DOHH2 (cell line): ENCODE measurements around the gene DHRS1.
A peak's percentile ranks its signal among the peaks of the same experiment; 100 is the strongest.

Source experiments
- H3F3A ChIP-seq: fragments of 200-600 bp; sonication (generic), shearing (Covaris generic); 2 replicates; pipeline ENCODE4 v1.6.0; 2016; ENCODE audit warnings: antibody characterized with exemption, mild to moderate bottlenecking; ENCODE audit not compliant: control insufficient read depth, insufficient read depth
- H3K27ac ChIP-seq: fragments of 200-600 bp; sonication (generic); 2 replicates; pipeline ENCODE4 v1.5.1; 2014; ENCODE audit warnings: low read depth, mild to moderate bottlenecking, low read length, moderate library complexity
- H3K27me3 ChIP-seq: fragments of 200-600 bp; sonication (generic); 2 replicates; pipeline ENCODE4 v1.6.1; 2014; ENCODE audit warnings: mild to moderate bottlenecking, low read length, mixed read lengths; ENCODE audit not compliant: control insufficient read depth
- H3K36me3 ChIP-seq: fragments of 200-600 bp; sonication (generic); 2 replicates; pipeline ENCODE4 v1.6.1; 2014; ENCODE audit warnings: mild to moderate bottlenecking, low read length, moderate library complexity, mixed read lengths; ENCODE audit not compliant: control insufficient read depth
- H3K4me1 ChIP-seq: fragments of 200-600 bp; sonication (generic); 2 replicates; pipeline ENCODE4 v1.6.1; 2014; ENCODE audit warnings: mild to moderate bottlenecking, low read length, mixed read lengths; ENCODE audit not compliant: control insufficient read depth
- H3K4me2 ChIP-seq: fragments of 200-600 bp; sonication (generic); 2 replicates; pipeline ENCODE4 v1.6.0; 2014; ENCODE audit warnings: mild to moderate bottlenecking, low read length, moderate library complexity
- H3K4me3 ChIP-seq: fragments of 200-600 bp; sonication (generic); 2 replicates; pipeline ENCODE4 v1.5.1; 2014; ENCODE audit warnings: mild to moderate bottlenecking, low read length, mixed read lengths
- H3K79me2 ChIP-seq: fragments of 200-600 bp; sonication (generic); 2 replicates; pipeline ENCODE4 v1.6.1; 2014; ENCODE audit warnings: mild to moderate bottlenecking, low read length, mixed read lengths; ENCODE audit not compliant: control insufficient read depth
- H3K9me2 ChIP-seq: fragments of 200-600 bp; sonication (generic); replicated peaks from 2 replicates; pipeline ENCODE4 v1.6.1; 2014; ENCODE audit warnings: mild to moderate bottlenecking, low read length, mixed read lengths; ENCODE audit not compliant: control insufficient read depth
- H3K9me3 ChIP-seq: fragments of 200-600 bp; sonication (generic); 2 replicates; pipeline ENCODE4 v1.6.1; 2014; ENCODE audit warnings: antibody characterized with exemption, low read length, mixed read lengths; ENCODE audit not compliant: control insufficient read depth, insufficient read depth
- H4K20me1 ChIP-seq: fragments of 200-600 bp; sonication (generic); 2 replicates; pipeline ENCODE4 v1.6.0; 2014; ENCODE audit warnings: low read depth, mild to moderate bottlenecking, antibody characterized with exemption, low read length, moderate library complexity; ENCODE audit not compliant: control insufficient read depth, insufficient read depth
- EZH2phosphoT487 ChIP-seq: fragments of 200-600 bp; sonication (generic); IDR thresholded peaks from 2 replicates; pipeline ENCODE4 v1.6.1; 2017; ENCODE audit warnings: borderline replicate concordance, mild to moderate bottlenecking, antibody characterized with exemption, low read length, moderate library complexity, mixed read lengths
- TF ChIP-seq, protein P1 (sequence below): fragments of 200-600 bp; sonication (generic); IDR thresholded peaks from one replicate; pipeline ENCODE4 v1.5.1; 2014; ENCODE audit warnings: antibody characterized with exemption, mild to moderate bottlenecking, low read depth, low read length; ENCODE audit not compliant: poor library complexity, severe bottlenecking

DHRS1 gene

DNA sequence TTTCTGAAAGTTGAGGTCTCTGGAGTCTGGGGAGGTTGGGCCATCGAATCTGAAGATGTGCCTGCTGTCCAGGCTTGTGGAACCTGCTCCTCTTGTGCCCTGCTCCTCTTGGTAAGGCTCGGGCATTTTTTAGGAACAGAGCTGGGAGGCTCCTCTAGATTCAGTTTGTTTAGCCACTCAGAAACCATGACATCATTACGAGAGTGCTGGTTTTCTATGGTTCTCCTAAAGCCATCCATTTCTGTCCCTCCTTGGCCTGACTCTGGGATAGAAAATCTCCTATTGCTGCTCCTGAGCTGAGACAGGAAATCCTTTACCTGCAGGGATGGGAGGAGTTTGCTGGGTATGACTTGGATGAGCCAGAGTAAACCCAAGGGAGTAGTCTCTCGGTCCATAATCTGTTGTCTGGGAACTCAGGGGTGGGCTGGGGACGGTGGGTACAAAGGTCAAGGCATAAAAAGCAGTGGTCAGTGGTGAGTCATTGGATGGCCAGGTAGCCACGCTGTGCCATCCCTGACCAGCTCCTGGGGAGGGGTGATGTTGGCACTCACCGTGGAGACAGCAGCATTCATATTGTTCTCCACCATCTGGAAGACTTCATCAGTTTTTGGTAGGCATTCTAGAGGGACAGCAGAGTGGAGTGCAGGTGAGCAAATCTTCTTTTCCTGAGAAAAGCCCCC lies 37.7 kb upstream of the DHRS1 start:
- H3K4me2 ChIP-seq = no peak overlapping the region
- no peak overlapping the region for H3K27ac ChIP-seq
- no peaks in the 10 kb centered on the region for H3K79me2 ChIP-seq
- peaks cover 35% of the 10 kb centered on the region for H3K4me1 ChIP-seq
- H3K4me3 ChIP-seq = no peak overlapping the region
- H3K27me3 ChIP-seq = peaks cover 23% of the 10 kb centered on the region
- TF ChIP-seq EZH2phosphoT487 = no peak
- TF ChIP-seq, protein P1, sequence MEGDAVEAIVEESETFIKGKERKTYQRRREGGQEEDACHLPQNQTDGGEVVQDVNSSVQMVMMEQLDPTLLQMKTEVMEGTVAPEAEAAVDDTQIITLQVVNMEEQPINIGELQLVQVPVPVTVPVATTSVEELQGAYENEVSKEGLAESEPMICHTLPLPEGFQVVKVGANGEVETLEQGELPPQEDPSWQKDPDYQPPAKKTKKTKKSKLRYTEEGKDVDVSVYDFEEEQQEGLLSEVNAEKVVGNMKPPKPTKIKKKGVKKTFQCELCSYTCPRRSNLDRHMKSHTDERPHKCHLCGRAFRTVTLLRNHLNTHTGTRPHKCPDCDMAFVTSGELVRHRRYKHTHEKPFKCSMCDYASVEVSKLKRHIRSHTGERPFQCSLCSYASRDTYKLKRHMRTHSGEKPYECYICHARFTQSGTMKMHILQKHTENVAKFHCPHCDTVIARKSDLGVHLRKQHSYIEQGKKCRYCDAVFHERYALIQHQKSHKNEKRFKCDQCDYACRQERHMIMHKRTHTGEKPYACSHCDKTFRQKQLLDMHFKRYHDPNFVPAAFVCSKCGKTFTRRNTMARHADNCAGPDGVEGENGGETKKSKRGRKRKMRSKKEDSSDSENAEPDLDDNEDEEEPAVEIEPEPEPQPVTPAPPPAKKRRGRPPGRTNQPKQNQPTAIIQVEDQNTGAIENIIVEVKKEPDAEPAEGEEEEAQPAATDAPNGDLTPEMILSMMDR = no peak
- no peaks in the 10 kb centered on the region for H3K36me3 ChIP-seq
- H3F3A ChIP-seq = no peaks in the 10 kb centered on the region; the same call in 1 of the 2 replicates
- H4K20me1 ChIP-seq = no peaks in the 10 kb centered on the region
- no peaks in the 10 kb centered on the region for H3K9me3 ChIP-seq
- H3K9me2 ChIP-seq = no peaks in the 10 kb centered on the region

DNA sequence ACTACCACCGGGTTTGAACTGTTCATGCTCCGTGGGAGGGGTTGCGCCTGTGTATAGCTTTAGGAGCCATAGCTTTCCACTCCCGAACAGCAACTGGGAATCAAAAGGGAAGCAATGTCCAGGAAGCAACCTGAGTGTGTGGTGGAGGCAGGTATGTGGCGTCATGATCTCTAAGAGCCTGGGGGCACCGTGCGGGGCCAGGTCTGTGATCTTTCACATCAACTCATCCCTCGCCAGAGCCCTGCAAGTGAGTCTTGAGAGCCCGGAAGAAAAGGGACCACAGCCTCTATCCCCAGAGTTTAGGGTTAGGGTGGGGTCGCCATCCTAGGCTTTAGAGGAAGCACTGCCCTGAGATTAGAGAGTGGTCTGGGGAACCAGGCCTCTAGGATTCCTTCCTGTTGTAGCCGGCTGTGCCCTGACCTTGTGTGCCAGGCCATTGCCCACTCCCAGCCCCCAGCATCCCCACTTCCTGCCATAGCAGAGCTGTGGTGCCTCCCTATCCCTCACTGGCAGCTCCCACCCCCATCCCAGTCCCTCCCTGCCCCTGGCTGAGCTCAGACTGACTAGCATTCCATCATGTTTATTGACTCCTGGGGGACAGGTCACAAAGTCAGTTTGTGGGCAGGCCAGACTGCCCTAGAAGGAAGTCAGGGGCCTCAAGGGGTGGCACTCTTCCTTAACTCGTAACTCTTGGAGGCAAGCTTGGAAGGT lies 36.0 kb upstream of the DHRS1 start:
- no peaks in the 10 kb centered on the region for H4K20me1 ChIP-seq
- no peaks in the 10 kb centered on the region for H3K79me2 ChIP-seq
- no peaks in the 10 kb centered on the region; the same call in 1 of the 2 replicates for H3F3A ChIP-seq
- no peak overlapping the region for H3K27ac ChIP-seq
- H3K36me3 ChIP-seq = no peaks in the 10 kb centered on the region
- H3K4me1 ChIP-seq = peaks cover 43% of the 10 kb centered on the region
- no peaks in the 10 kb centered on the region for H3K9me3 ChIP-seq
- H3K27me3 ChIP-seq = peaks cover 20% of the 10 kb centered on the region
- H3K4me3 ChIP-seq = no peak overlapping the region
- H3K9me2 ChIP-seq = no peaks in the 10 kb centered on the region
- no peak for TF ChIP-seq EZH2phosphoT487
- TF ChIP-seq, protein P1 = no peak
- no peak overlapping the region for H3K4me2 ChIP-seq

DNA sequence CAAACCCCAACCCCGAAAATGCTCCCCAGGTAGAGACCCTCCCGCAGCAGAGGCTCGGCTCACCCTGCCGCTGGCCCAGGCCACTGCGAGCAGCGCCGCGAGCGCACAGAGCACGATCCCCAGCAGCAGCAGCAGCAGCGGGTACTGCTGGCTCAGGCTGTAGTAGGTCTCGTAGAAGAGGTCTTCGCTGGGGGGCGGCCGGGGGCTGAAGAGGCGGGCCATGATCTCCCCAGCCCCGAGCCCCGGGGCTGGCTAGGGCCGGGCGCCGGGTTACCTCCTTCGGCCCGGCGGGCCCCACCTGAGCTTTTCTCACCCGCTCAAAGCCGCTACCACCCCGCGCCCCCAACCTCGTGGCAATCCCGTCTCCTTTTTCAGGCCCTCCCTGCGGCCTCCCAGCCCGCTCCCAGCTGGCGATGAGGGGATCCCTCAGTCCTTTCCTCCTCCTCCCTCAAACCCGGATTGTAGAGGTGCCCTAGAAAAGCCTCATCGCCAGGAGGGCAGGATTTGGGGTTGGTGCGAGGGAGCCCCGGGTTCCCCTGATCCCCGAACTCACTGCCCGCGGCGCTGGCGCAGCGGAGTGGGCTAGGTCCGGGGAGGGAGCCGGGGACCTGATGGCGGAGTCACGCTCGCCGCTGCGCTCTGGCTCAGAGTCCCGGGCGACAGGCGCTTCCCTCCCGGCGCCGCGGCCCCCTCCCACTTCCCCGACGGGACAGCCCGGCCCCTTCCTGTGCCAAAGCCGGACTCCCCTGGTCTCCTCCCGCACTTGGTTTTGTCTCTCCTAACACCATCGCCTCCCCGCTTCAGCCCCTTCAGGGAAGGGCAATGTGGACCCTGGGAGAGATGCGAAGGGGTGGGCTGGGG lies 35.1 kb upstream of the DHRS1 start, which contains the start of gene ADCY4:
Gene ADCY4 (minus strand): TSS at position 641 of the 861 bp plus-strand sequence. CDS start 419 bp downstream, at position 222.
- Histone ChIP-seq H3K4me3 (peak within 1 kb of the TSS; percentile 66), H3K9me2 (no peaks in the 10 kb centered on the region), H3K4me2 (peak within 1 kb of the TSS; percentile 83), H3K27ac (no peak within 1 kb of the TSS), H3F3A (no peaks in the 10 kb centered on the region; the same call in 1 of the 2 replicates), H3K27me3 (peaks cover 19% of the 10 kb centered on the region), H3K4me1 (peaks cover 37% of the 10 kb centered on the region), H4K20me1 (no peaks in the 10 kb centered on the region), H3K36me3 (no peaks in the 10 kb centered on the region), H3K79me2 (no peaks in the 10 kb centered on the region), H3K9me3 (no peaks in the 10 kb centered on the region)
- TF ChIP-seq EZH2phosphoT487 = no peak
- TF ChIP-seq, protein P1 = no peak
